ENCODE measurements around the gene RNF26. TPM values are rescaled to one million over a fixed set of nuclear protein-coding genes. Genes with fewer than 3 reads are reported as not detected.

RNF26 gene
- total and polyA plus RNA-seq, 2 of the 13 experiments (the other 11 are each of a cell fraction or from before 2014, with no cell fraction given): 11.9 to 26.3 TPM

GRCh38 chr11:119381181-119381988 is 47.1 kb downstream of the RNF26 start, which contains the start of gene USP2 (continued):
- TF ChIP-seq FIP1L1 (IDR thresholded peaks at IDR 0.05; ENCODE audit: borderline replicate concordance, insufficient read depth, low read depth, low read length) (0 out of 2 replicates have a peak, but pooled peaks have one; percentile 39), ZBTB1 (CRISPR knock-in tag; IDR thresholded peaks at IDR 0.05; ENCODE audit: borderline replicate concordance) (no peak), ZNF510 (CRISPR knock-in tag; IDR thresholded peaks at IDR 0.05; ENCODE audit: low read depth) (no peak), RAD21 (CRISPR knock-in tag; IDR thresholded peaks at IDR 0.05) (peak; percentile 94), ZBTB42 (CRISPR knock-in tag; IDR thresholded peaks at IDR 0.05) (no peak), PLRG1 (conservative IDR thresholded peaks at IDR 0.05) (no peak), ZNF501 (CRISPR knock-in tag; IDR thresholded peaks at IDR 0.05) (peak; percentile 93), GPN1 (CRISPR knock-in tag; IDR thresholded peaks at IDR 0.05; ENCODE audit: borderline replicate concordance) (no peak), ISX (CRISPR knock-in tag; conservative IDR thresholded peaks at IDR 0.05) (no peak), NFKBIZ (CRISPR knock-in tag; IDR thresholded peaks at IDR 0.05) (peak; percentile 53; the same call in 1 of the 2 replicates), MED8 (CRISPR knock-in tag; IDR thresholded peaks at IDR 0.05; ENCODE audit: insufficient replicate concordance) (no peak), REL (CRISPR knock-in tag; conservative IDR thresholded peaks at IDR 0.05) (0 out of 2 replicates have a peak, but pooled peaks have one; percentile 58), KMT2B (CRISPR knock-in tag; IDR thresholded peaks at IDR 0.05) (peak; percentile 67; the same call in 1 of the 2 replicates), SIN3B (IDR thresholded peaks at IDR 0.05; ENCODE audit: low read length) (0 out of 2 replicates have a peak, but pooled peaks have one; percentile 43), NFIB (CRISPR knock-in tag; IDR thresholded peaks at IDR 0.05; ENCODE audit: borderline replicate concordance) (no peak), PPARG (CRISPR knock-in tag; conservative IDR thresholded peaks at IDR 0.05) (peak; percentile 42; the same call in 1 of the 2 replicates), ZSCAN25 (CRISPR knock-in tag; IDR thresholded peaks at IDR 0.05) (peak; percentile 19; the same call in 1 of the 2 replicates), ZNF274 (CRISPR knock-in tag; IDR thresholded peaks at IDR 0.05) (peak; percentile 30; the same call in 1 of the 2 replicates), SKI (IDR thresholded peaks at IDR 0.05; ENCODE audit: partially characterized antibody) (peak; percentile 36)
- TF ChIP-seq, protein P1, sequence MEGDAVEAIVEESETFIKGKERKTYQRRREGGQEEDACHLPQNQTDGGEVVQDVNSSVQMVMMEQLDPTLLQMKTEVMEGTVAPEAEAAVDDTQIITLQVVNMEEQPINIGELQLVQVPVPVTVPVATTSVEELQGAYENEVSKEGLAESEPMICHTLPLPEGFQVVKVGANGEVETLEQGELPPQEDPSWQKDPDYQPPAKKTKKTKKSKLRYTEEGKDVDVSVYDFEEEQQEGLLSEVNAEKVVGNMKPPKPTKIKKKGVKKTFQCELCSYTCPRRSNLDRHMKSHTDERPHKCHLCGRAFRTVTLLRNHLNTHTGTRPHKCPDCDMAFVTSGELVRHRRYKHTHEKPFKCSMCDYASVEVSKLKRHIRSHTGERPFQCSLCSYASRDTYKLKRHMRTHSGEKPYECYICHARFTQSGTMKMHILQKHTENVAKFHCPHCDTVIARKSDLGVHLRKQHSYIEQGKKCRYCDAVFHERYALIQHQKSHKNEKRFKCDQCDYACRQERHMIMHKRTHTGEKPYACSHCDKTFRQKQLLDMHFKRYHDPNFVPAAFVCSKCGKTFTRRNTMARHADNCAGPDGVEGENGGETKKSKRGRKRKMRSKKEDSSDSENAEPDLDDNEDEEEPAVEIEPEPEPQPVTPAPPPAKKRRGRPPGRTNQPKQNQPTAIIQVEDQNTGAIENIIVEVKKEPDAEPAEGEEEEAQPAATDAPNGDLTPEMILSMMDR (CRISPR knock-in tag; IDR thresholded peaks at IDR 0.05): peak; percentile 99
- TF ChIP-seq, protein P2, sequence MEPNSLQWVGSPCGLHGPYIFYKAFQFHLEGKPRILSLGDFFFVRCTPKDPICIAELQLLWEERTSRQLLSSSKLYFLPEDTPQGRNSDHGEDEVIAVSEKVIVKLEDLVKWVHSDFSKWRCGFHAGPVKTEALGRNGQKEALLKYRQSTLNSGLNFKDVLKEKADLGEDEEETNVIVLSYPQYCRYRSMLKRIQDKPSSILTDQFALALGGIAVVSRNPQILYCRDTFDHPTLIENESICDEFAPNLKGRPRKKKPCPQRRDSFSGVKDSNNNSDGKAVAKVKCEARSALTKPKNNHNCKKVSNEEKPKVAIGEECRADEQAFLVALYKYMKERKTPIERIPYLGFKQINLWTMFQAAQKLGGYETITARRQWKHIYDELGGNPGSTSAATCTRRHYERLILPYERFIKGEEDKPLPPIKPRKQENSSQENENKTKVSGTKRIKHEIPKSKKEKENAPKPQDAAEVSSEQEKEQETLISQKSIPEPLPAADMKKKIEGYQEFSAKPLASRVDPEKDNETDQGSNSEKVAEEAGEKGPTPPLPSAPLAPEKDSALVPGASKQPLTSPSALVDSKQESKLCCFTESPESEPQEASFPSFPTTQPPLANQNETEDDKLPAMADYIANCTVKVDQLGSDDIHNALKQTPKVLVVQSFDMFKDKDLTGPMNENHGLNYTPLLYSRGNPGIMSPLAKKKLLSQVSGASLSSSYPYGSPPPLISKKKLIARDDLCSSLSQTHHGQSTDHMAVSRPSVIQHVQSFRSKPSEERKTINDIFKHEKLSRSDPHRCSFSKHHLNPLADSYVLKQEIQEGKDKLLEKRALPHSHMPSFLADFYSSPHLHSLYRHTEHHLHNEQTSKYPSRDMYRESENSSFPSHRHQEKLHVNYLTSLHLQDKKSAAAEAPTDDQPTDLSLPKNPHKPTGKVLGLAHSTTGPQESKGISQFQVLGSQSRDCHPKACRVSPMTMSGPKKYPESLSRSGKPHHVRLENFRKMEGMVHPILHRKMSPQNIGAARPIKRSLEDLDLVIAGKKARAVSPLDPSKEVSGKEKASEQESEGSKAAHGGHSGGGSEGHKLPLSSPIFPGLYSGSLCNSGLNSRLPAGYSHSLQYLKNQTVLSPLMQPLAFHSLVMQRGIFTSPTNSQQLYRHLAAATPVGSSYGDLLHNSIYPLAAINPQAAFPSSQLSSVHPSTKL (CRISPR knock-in tag; IDR thresholded peaks at IDR 0.05): peak; percentile 67
- TF ChIP-seq, protein P3, sequence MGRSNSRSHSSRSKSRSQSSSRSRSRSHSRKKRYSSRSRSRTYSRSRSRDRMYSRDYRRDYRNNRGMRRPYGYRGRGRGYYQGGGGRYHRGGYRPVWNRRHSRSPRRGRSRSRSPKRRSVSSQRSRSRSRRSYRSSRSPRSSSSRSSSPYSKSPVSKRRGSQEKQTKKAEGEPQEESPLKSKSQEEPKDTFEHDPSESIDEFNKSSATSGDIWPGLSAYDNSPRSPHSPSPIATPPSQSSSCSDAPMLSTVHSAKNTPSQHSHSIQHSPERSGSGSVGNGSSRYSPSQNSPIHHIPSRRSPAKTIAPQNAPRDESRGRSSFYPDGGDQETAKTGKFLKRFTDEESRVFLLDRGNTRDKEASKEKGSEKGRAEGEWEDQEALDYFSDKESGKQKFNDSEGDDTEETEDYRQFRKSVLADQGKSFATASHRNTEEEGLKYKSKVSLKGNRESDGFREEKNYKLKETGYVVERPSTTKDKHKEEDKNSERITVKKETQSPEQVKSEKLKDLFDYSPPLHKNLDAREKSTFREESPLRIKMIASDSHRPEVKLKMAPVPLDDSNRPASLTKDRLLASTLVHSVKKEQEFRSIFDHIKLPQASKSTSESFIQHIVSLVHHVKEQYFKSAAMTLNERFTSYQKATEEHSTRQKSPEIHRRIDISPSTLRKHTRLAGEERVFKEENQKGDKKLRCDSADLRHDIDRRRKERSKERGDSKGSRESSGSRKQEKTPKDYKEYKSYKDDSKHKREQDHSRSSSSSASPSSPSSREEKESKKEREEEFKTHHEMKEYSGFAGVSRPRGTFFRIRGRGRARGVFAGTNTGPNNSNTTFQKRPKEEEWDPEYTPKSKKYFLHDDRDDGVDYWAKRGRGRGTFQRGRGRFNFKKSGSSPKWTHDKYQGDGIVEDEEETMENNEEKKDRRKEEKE (IDR thresholded peaks at IDR 0.05): no peak
